ENCODE results near the gene OR10J1.
"Not testable (repeated sequence)": the region's sequence is repeated elsewhere in the genome, so short reads cannot be mapped to it uniquely, and the experiment has no call there.

OR10J1 gene

GRCh38 chr1:159439422-159439821, at the start of gene OR10J1:
OR10J1 (plus strand) TSS chr1:159439722; CDS start chr1:159439792, 70 bp downstream.
- no peak for DNase-seq

DNA sequence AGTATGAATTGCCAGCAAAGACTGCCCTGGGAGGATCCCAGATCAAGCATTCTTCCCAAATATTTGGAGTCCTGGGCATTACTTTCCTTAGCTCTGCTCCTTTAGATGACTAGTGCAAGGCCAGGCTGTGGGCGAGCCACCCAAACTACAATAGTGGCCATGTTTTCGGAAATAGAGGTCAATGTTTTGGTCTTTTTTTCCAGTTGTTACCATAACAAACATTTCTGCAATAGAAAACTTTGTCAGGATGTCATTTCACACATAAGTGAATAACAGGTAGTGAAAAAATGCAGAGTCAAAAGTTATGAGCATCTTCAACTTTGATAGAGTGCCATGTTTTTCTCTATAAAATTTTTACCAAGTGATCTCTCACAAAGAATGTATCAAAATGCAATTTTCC, 32.7 kb upstream of the OR10J1 start:
- DNase-seq = no peak

DNA sequence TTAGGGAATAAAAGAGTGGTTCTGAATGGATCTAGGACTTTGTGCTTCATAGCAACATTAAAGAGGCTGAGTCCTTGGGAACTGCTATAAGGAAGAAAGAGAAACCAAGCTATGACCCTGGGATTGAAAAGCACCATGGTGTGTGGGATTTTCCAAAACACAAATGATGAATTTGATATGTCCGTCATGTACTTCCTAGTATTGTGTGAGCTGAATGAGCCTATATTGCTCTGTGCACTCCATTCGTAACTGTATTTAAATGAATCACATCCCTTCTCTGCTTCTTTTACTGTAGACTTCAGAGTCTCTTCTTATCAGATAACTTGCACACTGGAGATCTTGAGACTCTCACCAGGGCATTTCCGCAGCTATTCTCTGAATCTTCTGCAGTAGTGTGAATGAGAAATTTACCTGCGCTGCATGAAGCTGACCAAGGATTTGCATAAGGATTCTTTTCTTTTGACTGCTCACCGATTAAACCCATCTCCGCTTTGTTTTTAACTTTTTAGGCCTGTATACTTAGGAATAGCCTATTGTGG, 30.6 kb upstream of the OR10J1 start:
- DNase-seq = no peak

DNA sequence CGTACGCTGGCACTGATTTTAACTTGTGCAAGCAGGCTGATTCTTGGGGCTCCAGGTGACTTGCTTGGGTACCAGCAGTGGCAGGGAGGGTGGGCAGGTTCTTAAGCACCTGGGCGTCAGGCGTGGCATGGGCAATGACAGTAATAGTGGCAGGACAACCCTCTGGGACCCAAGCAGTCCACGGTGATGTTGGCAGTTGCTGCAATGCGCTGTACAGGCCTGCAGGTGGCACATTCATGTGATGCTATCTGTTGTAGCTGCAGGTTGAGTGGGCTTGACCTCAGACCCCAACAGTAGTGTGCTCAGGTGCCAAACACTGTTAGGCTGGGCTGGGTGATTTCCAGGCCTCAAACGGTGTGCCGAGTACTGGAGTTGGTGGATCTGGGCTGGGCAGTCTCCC, 17.7 kb upstream of the OR10J1 start:
- no peak for DNase-seq

GRCh38 chr1:159428536-159428935, 11.0 kb upstream of the OR10J1 start:
- DNase-seq = no peak

- DNase-seq = no peak
Observed at GRCh38 chr1:159429074-159429861, 10.3 kb upstream of the OR10J1 start.

DNA sequence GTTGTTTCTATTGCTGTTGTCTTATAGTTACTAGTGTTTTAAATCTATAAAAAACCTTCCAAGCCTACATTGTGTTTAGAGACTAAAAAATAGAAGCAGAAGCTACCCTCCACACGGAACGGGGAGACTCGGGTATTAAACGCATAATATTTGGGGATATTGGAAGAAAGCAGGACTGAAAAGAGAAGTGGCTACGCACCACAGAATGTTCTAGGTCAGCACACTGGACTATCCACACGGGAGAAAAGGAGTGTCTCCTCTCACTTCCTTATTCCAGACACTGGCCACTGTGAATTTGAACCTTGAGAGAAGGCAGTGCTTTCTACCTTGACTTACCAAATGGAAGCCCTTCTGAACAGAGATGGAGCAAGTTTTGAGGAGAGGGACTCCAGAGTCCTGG, 8.5 kb upstream of the OR10J1 start:
- DNase-seq = no peak

DNA sequence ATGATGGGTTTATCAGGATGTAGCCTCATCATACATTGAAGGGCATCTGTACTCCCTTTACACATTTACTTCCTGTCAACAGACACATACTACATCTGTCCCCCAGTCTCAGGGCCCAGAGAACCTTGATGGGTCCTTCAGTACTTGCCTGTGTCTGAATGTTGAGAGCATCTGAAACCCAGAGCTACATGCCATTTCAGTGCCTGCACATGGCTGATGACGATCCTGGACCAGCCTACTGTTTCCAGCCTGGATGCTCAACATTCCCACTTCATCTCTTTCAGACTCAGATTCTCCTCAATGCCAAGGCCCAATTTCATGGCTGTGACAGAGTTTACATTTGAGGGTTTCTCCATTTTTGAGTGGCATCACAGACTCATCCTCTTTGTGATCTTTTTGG, 7.6 kb upstream of the OR10J1 start, which contains the start of gene OR10J4:
TSS of gene OR10J4 (plus strand) at position 301 of the 400 bp plus-strand sequence.
- no peak for DNase-seq

GRCh38 chr1:159436469-159436868, 3.1 kb upstream of the OR10J1 start:
- no peak for DNase-seq

GRCh38 chr1:159441360-159441759, 1.8 kb downstream of the OR10J1 start:
- DNase-seq = no peak

- DNase-seq = no peak
Observed at GRCh38 chr1:159442428-159442827, 2.9 kb downstream of the OR10J1 start.

DNA sequence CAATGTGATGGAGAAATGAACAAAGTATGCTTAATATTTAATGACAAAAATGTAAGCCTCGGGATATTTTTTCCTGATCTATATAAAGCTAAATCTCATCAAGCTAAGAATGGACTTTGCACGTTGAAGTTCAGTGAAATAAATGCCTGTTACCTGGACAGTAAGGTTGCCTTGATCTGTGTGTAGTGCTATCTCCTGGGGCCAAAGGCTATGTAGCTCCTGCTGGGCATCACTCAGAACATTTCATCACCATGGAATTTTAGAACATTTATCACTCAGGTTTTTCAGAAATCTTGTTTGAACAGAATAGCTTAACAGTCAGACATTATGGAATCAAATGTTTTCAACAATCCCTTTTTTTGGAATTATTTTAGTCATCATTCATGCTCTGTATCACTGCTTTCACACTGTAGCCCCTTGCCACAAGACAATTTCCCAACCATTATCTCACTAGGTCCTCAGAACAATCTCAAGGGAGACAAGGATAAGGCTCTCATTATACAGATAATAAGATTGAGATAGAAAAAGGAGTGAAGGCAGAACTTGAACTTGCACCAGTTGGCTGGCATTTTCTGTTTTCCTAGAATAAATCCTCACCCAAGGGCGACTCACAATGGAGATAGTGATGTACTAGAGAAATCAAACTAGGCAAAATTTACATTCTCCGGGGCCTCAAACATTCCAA, 3.7 kb downstream of the OR10J1 start:
- DNase-seq = no peak

DNA sequence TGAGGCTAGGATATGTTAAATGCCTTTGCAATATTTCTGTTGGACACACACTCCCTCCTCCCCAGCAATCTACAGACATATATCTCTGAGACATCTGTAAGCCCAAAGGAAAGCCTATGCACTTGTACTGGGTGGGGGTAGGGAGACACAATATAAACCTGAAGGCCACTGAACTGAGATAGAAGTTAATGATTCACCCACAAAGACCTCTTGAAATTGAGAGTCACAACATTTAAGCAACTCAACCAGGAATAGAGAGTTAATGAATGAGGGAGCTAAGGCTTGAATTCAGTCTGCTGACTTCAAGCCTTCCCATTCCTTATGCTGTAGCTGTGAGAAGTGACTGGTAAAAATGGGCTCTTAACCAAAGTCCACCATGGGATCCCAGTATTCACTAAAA, 5.0 kb downstream of the OR10J1 start:
- DNase-seq = no peak

GRCh38 chr1:159448181-159448580, 8.7 kb downstream of the OR10J1 start:
- DNase-seq = no peak

GRCh38 chr1:159449605-159450004, 10.1 kb downstream of the OR10J1 start:
- not testable (repeated sequence) for DNase-seq

DNA sequence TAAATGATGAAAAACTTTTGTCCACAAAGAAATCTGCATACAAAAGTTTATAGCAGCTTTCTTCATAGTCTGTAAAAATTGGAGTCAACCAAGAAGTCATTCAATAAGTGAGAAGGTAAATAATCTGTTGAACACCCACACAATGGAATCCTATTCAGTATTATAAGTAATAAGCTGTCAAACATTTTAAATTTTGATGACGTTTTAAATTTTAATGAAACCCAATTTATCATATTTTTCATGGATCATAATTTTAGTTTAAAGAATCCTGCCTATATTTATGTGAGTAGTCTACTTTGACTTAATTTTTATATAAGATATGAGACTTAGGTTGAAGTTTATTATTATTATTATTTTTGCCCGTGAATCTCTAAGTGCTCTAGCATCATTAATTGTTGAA, 20.0 kb downstream of the OR10J1 start:
- no peak for DNase-seq

- DNase-seq = no peak
Observed at GRCh38 chr1:159465191-159465603, 25.7 kb downstream of the OR10J1 start.

DNA sequence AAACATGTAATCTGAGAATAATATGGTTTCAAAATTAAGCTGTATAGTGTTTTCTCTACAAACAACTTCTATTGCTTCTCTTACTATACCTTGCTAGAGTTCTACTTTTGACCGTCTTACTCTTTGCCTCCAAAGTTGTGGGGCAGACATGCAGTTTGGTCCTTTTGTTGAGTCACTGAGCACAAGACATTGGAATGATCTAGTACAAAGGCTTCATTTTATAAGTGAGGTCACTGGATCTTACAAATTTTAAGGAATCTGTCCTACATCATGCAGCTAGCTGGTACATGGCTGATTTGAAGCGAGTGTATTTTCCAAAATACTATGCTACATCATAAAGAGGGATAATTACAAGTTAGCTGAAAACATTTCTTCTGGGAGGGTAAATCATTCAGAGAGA, 28.8 kb downstream of the OR10J1 start:
- no peak for DNase-seq

DNA sequence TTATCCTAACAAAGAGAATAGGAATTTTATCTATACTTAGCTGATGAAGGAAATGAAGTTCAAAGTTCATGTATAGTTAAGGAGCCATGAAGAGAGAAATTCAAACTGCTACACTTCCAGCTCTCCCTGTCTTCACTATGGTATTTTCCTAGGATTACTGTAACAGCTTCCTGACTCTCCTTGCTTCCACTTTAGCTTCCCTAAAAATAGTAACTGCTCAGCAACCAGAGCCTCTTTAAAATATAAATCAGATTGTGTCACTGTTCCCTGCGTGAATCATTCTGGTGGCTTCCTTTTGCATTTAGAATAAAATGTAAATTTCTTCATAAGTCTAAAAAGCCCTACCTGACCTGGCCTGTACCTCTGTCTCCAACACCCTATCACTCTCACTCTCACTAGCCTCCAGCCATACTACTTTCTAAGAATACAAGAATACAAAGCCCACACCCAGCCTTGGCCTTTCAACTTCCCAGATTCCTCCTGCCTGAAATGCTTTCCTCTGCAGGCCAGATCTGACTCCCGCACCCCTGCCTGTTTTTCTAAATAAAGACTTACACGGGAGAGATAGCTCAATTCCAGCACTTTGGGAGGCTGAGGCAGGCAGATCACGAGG, 30.5 kb downstream of the OR10J1 start:
- DNase-seq = no peak

DNA sequence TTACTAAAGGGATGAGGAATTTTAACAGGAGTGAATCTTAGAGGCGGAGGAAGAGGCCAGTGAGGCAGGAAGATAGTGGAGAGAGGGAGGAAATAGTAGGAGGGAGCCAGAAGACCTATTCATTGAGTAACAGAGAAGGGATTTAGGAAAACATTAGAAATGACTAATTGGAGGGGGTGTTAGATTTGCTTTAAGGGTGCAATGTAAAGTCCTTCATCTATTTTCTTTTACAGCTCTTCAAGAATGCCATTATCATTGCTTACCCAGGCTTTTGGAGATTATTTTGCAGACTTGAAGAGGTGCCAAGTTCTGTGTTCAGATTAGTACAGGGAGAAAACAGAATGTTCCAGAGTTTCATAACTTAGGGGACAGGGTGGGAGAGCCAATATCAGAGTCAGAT, 33.8 kb downstream of the OR10J1 start:
- DNase-seq = no peak

- DNase-seq = no peak
Observed at GRCh38 chr1:159474926-159475325, 35.4 kb downstream of the OR10J1 start.

DNA sequence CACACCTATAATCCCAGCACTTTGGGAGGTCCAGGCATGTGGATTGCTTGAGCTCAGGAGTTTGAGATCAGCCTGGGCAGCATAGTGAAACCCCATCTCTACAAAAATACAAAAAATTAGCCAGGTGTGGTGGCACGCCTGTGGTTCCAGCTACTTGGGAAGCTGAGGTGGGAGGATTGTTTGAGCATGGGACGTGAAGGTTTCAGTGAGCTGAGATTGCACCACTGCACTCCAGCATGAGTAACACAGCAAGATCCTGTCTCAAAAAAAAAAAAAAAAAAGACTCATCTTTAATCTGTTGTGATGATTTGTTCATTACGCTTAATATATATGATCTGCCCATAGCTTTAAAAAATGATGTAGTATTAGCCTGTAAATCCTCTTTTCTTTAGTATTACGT, 44.0 kb downstream of the OR10J1 start:
- no peak for DNase-seq

Measured in NCI-H2029 (cell line).